Measurements from ENCODE around the gene ARHGEF40. TPM values are rescaled to one million over a fixed set of nuclear protein-coding genes. Genes with fewer than 3 reads are reported as not detected.

The ARHGEF40 gene
- total and polyA plus RNA-seq, 4 experiments from 2014 or later = 0.42 to 0.66 (median 0.51) TPM

- intact Hi-C loops (cut with micrococcal nuclease) = no loop called here
- Mint-ChIP-seq H3K27ac (peak overlapping the region in 4 of 7 donors; percentile 13 to 80 (median 73)), H3K4me1 (peaks cover 9 to 32% (median 16%) of the 10 kb centered on the region in 4 donors), H3K36me3 (peaks cover 0 to 1% of the 10 kb centered on the region in 2 donors), H3K27me3 (no peaks in the 10 kb centered on the region), H3K4me3 (peak overlapping the region in 5 of 8 donors; percentile 13 to 76 (median 50)), H3K9me3 (no peaks in the 10 kb centered on the region)
- Histone ChIP-seq H3K9me3 (ENCODE audit: control insufficient read depth in 1 of 2, low read length in 2 of 2) (no peaks in the 10 kb centered on the region), H3K36me3 (ENCODE audit: insufficient read depth, low read length) (no peaks in the 10 kb centered on the region), H3K4me1 (ENCODE audit: insufficient read depth, low read length) (peaks cover 21% of the 10 kb centered on the region), H3K27me3 (ENCODE audit: insufficient read depth, low read length) (no peaks in the 10 kb centered on the region), H3K4me3 (ENCODE audit: low read length in 2 of 2) (no peak overlapping the region), H3K27ac (ENCODE audit: low read depth, low read length) (no peak overlapping the region)
- peak; percentile 67 to 78 (median 73) for DNase-seq
- POLR2A ChIA-PET (ENCODE audit: partially characterized antibody) = interaction anchor here (0.9 to 4.7 kb wide), 2 partner anchors 13 to 38 kb away, joined by 3 to 82 read pairs; no protein-coding TSS in a partner anchor
- CTCF ChIA-PET (ENCODE audit: partially characterized antibody) = interaction anchor here (1.5 to 13.9 kb wide), 7 partner anchors 12 to 92 kb away, joined by 3 to 399 read pairs (median 80); partner anchors contain the start of gene ARHGEF40
Measured at GRCh38 chr14:21106498-21107282, 36.6 kb downstream of the ARHGEF40 start.

DNA sequence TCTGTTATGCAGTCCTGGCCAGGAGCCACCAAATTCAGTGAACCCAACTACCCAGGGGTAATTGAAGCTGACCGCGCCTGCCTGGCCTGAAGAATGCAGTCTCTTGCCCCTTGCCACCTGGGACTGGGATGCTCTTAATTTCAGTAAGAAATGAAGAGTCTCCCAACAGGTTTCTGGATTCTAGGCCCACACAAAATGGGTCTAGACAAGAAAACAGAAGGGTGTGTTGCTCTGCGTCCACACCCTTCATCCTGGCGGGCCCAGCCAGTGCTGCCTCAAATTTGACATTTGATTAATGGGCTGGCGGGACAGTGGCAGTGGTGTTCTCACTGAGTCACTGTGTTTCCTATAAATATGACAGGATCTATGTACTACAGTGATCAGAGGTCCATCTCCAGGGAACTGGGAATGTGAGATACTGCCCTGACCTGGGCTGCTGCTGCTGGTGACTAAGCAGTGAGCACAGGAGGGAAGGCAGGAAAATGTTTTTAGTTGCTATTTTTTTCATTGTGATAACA is 37.2 kb downstream of the ARHGEF40 start:
- H3K9me3 ChIP-seq (ENCODE audit: control insufficient read depth in 1 of 2, low read length in 2 of 2) = no peaks in the 10 kb centered on the region
- no peaks in the 10 kb centered on the region for H3K27me3 Mint-ChIP-seq
- CTCF ChIA-PET (ENCODE audit: partially characterized antibody) = interaction anchor here (1.3 to 13.9 kb wide), 7 partner anchors 13 to 92 kb away, joined by 3 to 399 read pairs (median 60); partner anchors contain the start of gene ARHGEF40
- POLR2A ChIA-PET (ENCODE audit: partially characterized antibody) = no interaction called here
- peak overlapping the region in 1 of 7 donors; percentile 80 for H3K27ac Mint-ChIP-seq
- intact Hi-C loops (cut with micrococcal nuclease) = no loop called here
- no peak overlapping the region for H3K4me3 Mint-ChIP-seq
- H3K4me1 ChIP-seq (ENCODE audit: insufficient read depth, low read length) = peaks cover 21% of the 10 kb centered on the region
- no peak for DNase-seq
- peaks cover 9 to 32% (median 16%) of the 10 kb centered on the region in 4 donors for H3K4me1 Mint-ChIP-seq
- H3K36me3 Mint-ChIP-seq = peaks cover 0 to 1% of the 10 kb centered on the region in 2 donors
- no peaks in the 10 kb centered on the region for H3K27me3 ChIP-seq (ENCODE audit: insufficient read depth, low read length)
- no peaks in the 10 kb centered on the region for H3K9me3 Mint-ChIP-seq
- H3K27ac ChIP-seq (ENCODE audit: low read depth, low read length) = no peak overlapping the region
- H3K4me3 ChIP-seq (ENCODE audit: low read length in 2 of 2) = no peak overlapping the region
- H3K36me3 ChIP-seq (ENCODE audit: insufficient read depth, low read length) = no peaks in the 10 kb centered on the region

GRCh38 chr14:21108791-21109190 is 38.7 kb downstream of the ARHGEF40 start:
- intact Hi-C loops (cut with micrococcal nuclease) = no loop called here
- Mint-ChIP-seq H3K9me3 (no peaks in the 10 kb centered on the region), H3K27ac (no peak overlapping the region), H3K4me1 (peaks cover 6 to 20% (median 11%) of the 10 kb centered on the region in 4 donors), H3K36me3 (peaks cover 0 to 1% of the 10 kb centered on the region in 2 donors), H3K27me3 (no peaks in the 10 kb centered on the region), H3K4me3 (no peak overlapping the region)
- DNase-seq = no peak
- Histone ChIP-seq H3K27me3 (ENCODE audit: insufficient read depth, low read length) (no peaks in the 10 kb centered on the region), H3K4me3 (ENCODE audit: low read length in 2 of 2) (no peak overlapping the region), H3K4me1 (ENCODE audit: insufficient read depth, low read length) (peaks cover 14% of the 10 kb centered on the region), H3K36me3 (ENCODE audit: insufficient read depth, low read length) (no peaks in the 10 kb centered on the region), H3K9me3 (ENCODE audit: control insufficient read depth in 1 of 2, low read length in 2 of 2) (no peaks in the 10 kb centered on the region), H3K27ac (ENCODE audit: low read depth, low read length) (no peak overlapping the region)
- CTCF ChIA-PET (ENCODE audit: partially characterized antibody) = interaction anchor here (1.0 to 13.9 kb wide), 8 partner anchors 14 to 94 kb away, joined by 3 to 399 read pairs (median 3); no protein-coding TSS in a partner anchor
- POLR2A ChIA-PET (ENCODE audit: partially characterized antibody) = no interaction called here

- no peak overlapping the region for H3K27ac Mint-ChIP-seq
Measured at GRCh38 chr14:21109377-21110138, 39.5 kb downstream of the ARHGEF40 start.

GRCh38 chr14:21112255-21112654 is 42.2 kb downstream of the ARHGEF40 start:
- no peak overlapping the region for H3K27ac ChIP-seq (ENCODE audit: low read depth, low read length)
- CTCF ChIA-PET (ENCODE audit: partially characterized antibody) = interaction anchor here (1.2 to 13.9 kb wide), 3 partner anchors 19 to 97 kb away, joined by 4 to 399 read pairs (median 4); no protein-coding TSS in a partner anchor
- H3K27ac Mint-ChIP-seq = no peak overlapping the region
- H3K9me3 Mint-ChIP-seq = no peaks in the 10 kb centered on the region
- no peaks in the 10 kb centered on the region for H3K4me1 ChIP-seq (ENCODE audit: insufficient read depth, low read length)
- H3K36me3 ChIP-seq (ENCODE audit: insufficient read depth, low read length) = no peaks in the 10 kb centered on the region
- H3K4me3 ChIP-seq (ENCODE audit: low read length in 2 of 2) = no peak overlapping the region
- no peak for DNase-seq
- H3K9me3 ChIP-seq (ENCODE audit: control insufficient read depth in 1 of 2, low read length in 2 of 2) = no peaks in the 10 kb centered on the region
- H3K27me3 Mint-ChIP-seq = no peaks in the 10 kb centered on the region
- H3K4me1 Mint-ChIP-seq = no peaks in the 10 kb centered on the region
- H3K27me3 ChIP-seq (ENCODE audit: insufficient read depth, low read length) = no peaks in the 10 kb centered on the region
- POLR2A ChIA-PET (ENCODE audit: partially characterized antibody) = no interaction called here
- H3K4me3 Mint-ChIP-seq = no peak overlapping the region
- intact Hi-C loops (cut with micrococcal nuclease) = no loop called here
- H3K36me3 Mint-ChIP-seq = no peaks in the 10 kb centered on the region

More at GRCh38 chr14:21109377-21110138, 39.5 kb downstream of the ARHGEF40 start:
- ChIA-PET POLR2A (ENCODE audit: partially characterized antibody) (no interaction called here), CTCF (ENCODE audit: partially characterized antibody) (interaction anchor here (0.6 to 13.9 kb wide), 8 partner anchors 15 to 94 kb away, joined by 3 to 399 read pairs (median 3); no protein-coding TSS in a partner anchor)
- Histone ChIP-seq H3K27ac (ENCODE audit: low read depth, low read length) (no peak overlapping the region), H3K4me1 (ENCODE audit: insufficient read depth, low read length) (peaks cover 11% of the 10 kb centered on the region), H3K9me3 (ENCODE audit: control insufficient read depth in 1 of 2, low read length in 2 of 2) (no peaks in the 10 kb centered on the region), H3K27me3 (ENCODE audit: insufficient read depth, low read length) (no peaks in the 10 kb centered on the region), H3K36me3 (ENCODE audit: insufficient read depth, low read length) (no peaks in the 10 kb centered on the region), H3K4me3 (ENCODE audit: low read length in 2 of 2) (no peak overlapping the region)
- H3K4me3 Mint-ChIP-seq = no peak overlapping the region
- H3K4me1 Mint-ChIP-seq = peaks cover 5 to 14% (median 8%) of the 10 kb centered on the region in 4 donors
- DNase-seq = no peak
- no peaks in the 10 kb centered on the region for H3K9me3 Mint-ChIP-seq
- H3K36me3 Mint-ChIP-seq = no peaks in the 10 kb centered on the region
- no peaks in the 10 kb centered on the region for H3K27me3 Mint-ChIP-seq
- intact Hi-C loops (cut with micrococcal nuclease) = no loop called here

DNA sequence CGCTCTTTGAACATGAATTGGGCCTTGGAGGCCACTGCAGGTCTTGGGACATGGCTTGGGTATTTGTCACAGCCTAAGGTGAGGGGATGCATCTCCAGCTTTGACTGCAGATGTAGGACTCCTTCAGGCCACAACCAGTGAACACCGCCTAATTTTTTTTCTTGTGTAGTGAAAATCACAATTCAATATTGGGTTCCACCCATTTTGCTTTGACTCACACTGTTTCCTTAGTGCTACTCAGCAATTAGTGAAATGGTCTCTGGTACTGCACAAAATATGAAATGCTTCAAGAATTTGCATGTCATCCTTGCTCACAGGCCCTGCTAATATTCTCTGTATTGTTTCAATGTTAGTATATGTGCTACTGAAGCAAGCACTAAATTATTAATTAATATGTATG is 43.3 kb downstream of the ARHGEF40 start:
- no peaks in the 10 kb centered on the region for H3K4me1 ChIP-seq (ENCODE audit: insufficient read depth, low read length)
- Mint-ChIP-seq H3K27ac (no peak overlapping the region), H3K9me3 (no peaks in the 10 kb centered on the region), H3K27me3 (peaks cover 1 to 3% of the 10 kb centered on the region in 2 donors), H3K4me3 (no peak overlapping the region), H3K36me3 (no peaks in the 10 kb centered on the region), H3K4me1 (no peaks in the 10 kb centered on the region)
- H3K9me3 ChIP-seq (ENCODE audit: control insufficient read depth in 1 of 2, low read length in 2 of 2) = no peaks in the 10 kb centered on the region
- DNase-seq = no peak
- POLR2A ChIA-PET (ENCODE audit: partially characterized antibody) = no interaction called here
- CTCF ChIA-PET (ENCODE audit: partially characterized antibody) = interaction anchor here (1.2 kb wide), 1 partner anchor 9 kb away, joined by 4 read pairs; no protein-coding TSS in a partner anchor
- intact Hi-C loops (cut with micrococcal nuclease) = no loop called here
- no peak overlapping the region for H3K27ac ChIP-seq (ENCODE audit: low read depth, low read length)
- no peak overlapping the region for H3K4me3 ChIP-seq (ENCODE audit: low read length in 2 of 2)
- H3K27me3 ChIP-seq (ENCODE audit: insufficient read depth, low read length) = no peaks in the 10 kb centered on the region
- H3K36me3 ChIP-seq (ENCODE audit: insufficient read depth, low read length) = no peaks in the 10 kb centered on the region

Data from CD4-positive, alpha-beta memory T cell (primary cell).